H1 (cell line): ENCODE data around the gene BCAS3. TPM values are rescaled to one million over a fixed set of nuclear protein-coding genes. Genes with fewer than 3 reads are reported as not detected.

ENCODE experiments used
- polyA plus RNA-seq, 7 experiments: library from polyadenylated mRNA; depleted of rRNA in 3 of 7; stranded (reverse) in 5 of 7; unstranded in 2 of 7; fragments of >200 nt in 5 of 7; fragments of 200-250 nt in 2 of 7; gene quantifications; 1 replicate in 5 of 7; 2 replicates in 1 of 7; 4 replicates in 1 of 7; pipeline versions ENCODE4 v1.2.1 to v1.2.3, GENCODE V29; 2011 to 2013; ENCODE audit warnings: missing spikeins in 2 of 7, mixed read lengths in 2 of 7
- total RNA-seq: library from RNA; stranded (reverse); fragmentation: NEBNext Ultra II Directional; extraction: Animal tissue kit (Norgen Biotek cat#: 25700); gene quantifications from 2 replicates; pipeline ENCODE4 v1.2.1, GENCODE V29; 2021
- TF ChIP-seq, protein P1 (sequence below): fragments of 300-600 bp; sonication (generic); IDR thresholded peaks from 2 replicates; pipeline ENCODE4 v1.7.1; 2012; ENCODE audit warnings: low read length, moderate library complexity, mild to moderate bottlenecking, inconsistent platforms; ENCODE audit not compliant: insufficient replicate concordance

BCAS3 gene
- total and polyA plus RNA-seq, 2 of the 8 experiments (the other 6 are each of a cell fraction or from before 2014, with no cell fraction given) = 9.9 to 13.3 TPM

- TF ChIP-seq, protein P1, sequence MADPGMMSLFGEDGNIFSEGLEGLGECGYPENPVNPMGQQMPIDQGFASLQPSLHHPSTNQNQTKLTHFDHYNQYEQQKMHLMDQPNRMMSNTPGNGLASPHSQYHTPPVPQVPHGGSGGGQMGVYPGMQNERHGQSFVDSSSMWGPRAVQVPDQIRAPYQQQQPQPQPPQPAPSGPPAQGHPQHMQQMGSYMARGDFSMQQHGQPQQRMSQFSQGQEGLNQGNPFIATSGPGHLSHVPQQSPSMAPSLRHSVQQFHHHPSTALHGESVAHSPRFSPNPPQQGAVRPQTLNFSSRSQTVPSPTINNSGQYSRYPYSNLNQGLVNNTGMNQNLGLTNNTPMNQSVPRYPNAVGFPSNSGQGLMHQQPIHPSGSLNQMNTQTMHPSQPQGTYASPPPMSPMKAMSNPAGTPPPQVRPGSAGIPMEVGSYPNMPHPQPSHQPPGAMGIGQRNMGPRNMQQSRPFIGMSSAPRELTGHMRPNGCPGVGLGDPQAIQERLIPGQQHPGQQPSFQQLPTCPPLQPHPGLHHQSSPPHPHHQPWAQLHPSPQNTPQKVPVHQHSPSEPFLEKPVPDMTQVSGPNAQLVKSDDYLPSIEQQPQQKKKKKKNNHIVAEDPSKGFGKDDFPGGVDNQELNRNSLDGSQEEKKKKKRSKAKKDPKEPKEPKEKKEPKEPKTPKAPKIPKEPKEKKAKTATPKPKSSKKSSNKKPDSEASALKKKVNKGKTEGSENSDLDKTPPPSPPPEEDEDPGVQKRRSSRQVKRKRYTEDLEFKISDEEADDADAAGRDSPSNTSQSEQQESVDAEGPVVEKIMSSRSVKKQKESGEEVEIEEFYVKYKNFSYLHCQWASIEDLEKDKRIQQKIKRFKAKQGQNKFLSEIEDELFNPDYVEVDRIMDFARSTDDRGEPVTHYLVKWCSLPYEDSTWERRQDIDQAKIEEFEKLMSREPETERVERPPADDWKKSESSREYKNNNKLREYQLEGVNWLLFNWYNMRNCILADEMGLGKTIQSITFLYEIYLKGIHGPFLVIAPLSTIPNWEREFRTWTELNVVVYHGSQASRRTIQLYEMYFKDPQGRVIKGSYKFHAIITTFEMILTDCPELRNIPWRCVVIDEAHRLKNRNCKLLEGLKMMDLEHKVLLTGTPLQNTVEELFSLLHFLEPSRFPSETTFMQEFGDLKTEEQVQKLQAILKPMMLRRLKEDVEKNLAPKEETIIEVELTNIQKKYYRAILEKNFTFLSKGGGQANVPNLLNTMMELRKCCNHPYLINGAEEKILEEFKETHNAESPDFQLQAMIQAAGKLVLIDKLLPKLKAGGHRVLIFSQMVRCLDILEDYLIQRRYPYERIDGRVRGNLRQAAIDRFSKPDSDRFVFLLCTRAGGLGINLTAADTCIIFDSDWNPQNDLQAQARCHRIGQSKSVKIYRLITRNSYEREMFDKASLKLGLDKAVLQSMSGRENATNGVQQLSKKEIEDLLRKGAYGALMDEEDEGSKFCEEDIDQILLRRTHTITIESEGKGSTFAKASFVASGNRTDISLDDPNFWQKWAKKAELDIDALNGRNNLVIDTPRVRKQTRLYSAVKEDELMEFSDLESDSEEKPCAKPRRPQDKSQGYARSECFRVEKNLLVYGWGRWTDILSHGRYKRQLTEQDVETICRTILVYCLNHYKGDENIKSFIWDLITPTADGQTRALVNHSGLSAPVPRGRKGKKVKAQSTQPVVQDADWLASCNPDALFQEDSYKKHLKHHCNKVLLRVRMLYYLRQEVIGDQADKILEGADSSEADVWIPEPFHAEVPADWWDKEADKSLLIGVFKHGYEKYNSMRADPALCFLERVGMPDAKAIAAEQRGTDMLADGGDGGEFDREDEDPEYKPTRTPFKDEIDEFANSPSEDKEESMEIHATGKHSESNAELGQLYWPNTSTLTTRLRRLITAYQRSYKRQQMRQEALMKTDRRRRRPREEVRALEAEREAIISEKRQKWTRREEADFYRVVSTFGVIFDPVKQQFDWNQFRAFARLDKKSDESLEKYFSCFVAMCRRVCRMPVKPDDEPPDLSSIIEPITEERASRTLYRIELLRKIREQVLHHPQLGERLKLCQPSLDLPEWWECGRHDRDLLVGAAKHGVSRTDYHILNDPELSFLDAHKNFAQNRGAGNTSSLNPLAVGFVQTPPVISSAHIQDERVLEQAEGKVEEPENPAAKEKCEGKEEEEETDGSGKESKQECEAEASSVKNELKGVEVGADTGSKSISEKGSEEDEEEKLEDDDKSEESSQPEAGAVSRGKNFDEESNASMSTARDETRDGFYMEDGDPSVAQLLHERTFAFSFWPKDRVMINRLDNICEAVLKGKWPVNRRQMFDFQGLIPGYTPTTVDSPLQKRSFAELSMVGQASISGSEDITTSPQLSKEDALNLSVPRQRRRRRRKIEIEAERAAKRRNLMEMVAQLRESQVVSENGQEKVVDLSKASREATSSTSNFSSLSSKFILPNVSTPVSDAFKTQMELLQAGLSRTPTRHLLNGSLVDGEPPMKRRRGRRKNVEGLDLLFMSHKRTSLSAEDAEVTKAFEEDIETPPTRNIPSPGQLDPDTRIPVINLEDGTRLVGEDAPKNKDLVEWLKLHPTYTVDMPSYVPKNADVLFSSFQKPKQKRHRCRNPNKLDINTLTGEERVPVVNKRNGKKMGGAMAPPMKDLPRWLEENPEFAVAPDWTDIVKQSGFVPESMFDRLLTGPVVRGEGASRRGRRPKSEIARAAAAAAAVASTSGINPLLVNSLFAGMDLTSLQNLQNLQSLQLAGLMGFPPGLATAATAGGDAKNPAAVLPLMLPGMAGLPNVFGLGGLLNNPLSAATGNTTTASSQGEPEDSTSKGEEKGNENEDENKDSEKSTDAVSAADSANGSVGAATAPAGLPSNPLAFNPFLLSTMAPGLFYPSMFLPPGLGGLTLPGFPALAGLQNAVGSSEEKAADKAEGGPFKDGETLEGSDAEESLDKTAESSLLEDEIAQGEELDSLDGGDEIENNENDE = no peak
Measured at GRCh38 chr17:60989846-60990245, 312.2 kb downstream of the BCAS3 start (continued).
